Neural cell (in vitro differentiated cells): ENCODE results near the gene PRR5.

Source experiments
- CTCF ChIP-seq: fragments of 450-650 bp; IDR thresholded peaks from 2 replicates; pipeline ENCODE4 v1.5.1; 2014; ENCODE audit warnings: antibody characterized with exemption, mild to moderate bottlenecking, moderate library complexity; ENCODE audit not compliant: poor library complexity, severe bottlenecking
- EP300 ChIP-seq: fragments of 450-650 bp; conservative IDR thresholded peaks from 2 replicates; pipeline ENCODE4 v1.6.1; 2014; ENCODE audit warnings: antibody characterized with exemption, mild to moderate bottlenecking, moderate library complexity; ENCODE audit not compliant: poor library complexity, severe bottlenecking
- EZH2 ChIP-seq: fragments of 200-600, 300-800 bp; shearing (Covaris generic), sonication (generic); IDR thresholded peaks from 2 replicates; pipeline ENCODE4 v1.6.1; 2014; ENCODE audit warnings: antibody characterized with exemption, low read length, borderline replicate concordance, mild to moderate bottlenecking; ENCODE audit not compliant: insufficient read depth, poor library complexity, severe bottlenecking
- POLR2AphosphoS5 ChIP-seq: IDR thresholded peaks from 2 replicates; pipeline ENCODE4 v1.6.1; 2012
- RAD21 ChIP-seq: fragments of 450-650 bp; conservative IDR thresholded peaks from 2 replicates; pipeline ENCODE4 v1.6.1; 2014; ENCODE audit warnings: antibody characterized with exemption, mild to moderate bottlenecking, moderate library complexity
- REST ChIP-seq: IDR thresholded peaks from 2 replicates; pipeline ENCODE4 v1.6.1; 2012; ENCODE audit warnings: borderline replicate concordance
- SMC3 ChIP-seq: fragments of 450-650 bp; conservative IDR thresholded peaks from 2 replicates; pipeline ENCODE4 v1.6.1; 2014; ENCODE audit warnings: antibody characterized with exemption, mild to moderate bottlenecking, moderate library complexity; ENCODE audit not compliant: poor library complexity
- TAF1 ChIP-seq: IDR thresholded peaks from 2 replicates; pipeline ENCODE4 v1.6.1; 2012; ENCODE audit warnings: low read depth

- no peak for TF ChIP-seq CTCF
- TF ChIP-seq EZH2, result no peak
- TF ChIP-seq RAD21, result no peak
- no peak for TF ChIP-seq POLR2AphosphoS5
- no peak for TF ChIP-seq TAF1
- TF ChIP-seq EP300, result no peak
- no peak for TF ChIP-seq REST
- TF ChIP-seq SMC3, result no peak
Observed at GRCh38 chr22:44705022-44705297, 3.0 kb downstream of the PRR5 start.
